SK-N-SH treated with all-trans-retinoic acid at 6 μM for 48 hours (cell line): Measurements from ENCODE around the gene PCDHB4.

Experiments used
- BACH2 ChIP-seq: fragments of 250-450 bp; sonication (Bioruptor Pico); IDR thresholded peaks from 2 replicates; pipeline ENCODE4 v1.9.0; 2021; ENCODE audit warnings: mild to moderate bottlenecking, borderline replicate concordance
- CSDC2 ChIP-seq: fragments of 250-450 bp; sonication (Bioruptor Pico); IDR thresholded peaks from 2 replicates; pipeline ENCODE4 v1.5.0; 2020; ENCODE audit warnings: mild to moderate bottlenecking, moderate library complexity
- CSRNP3 ChIP-seq: fragments of 250-450 bp; sonication (Bioruptor Pico); IDR thresholded peaks from 2 replicates; pipeline ENCODE4 v1.5.1; 2021; ENCODE audit warnings: mild to moderate bottlenecking, moderate library complexity
- GLIS3 ChIP-seq: fragments of 250-450 bp; sonication (Bioruptor Pico); IDR thresholded peaks from 2 replicates; pipeline ENCODE4 v1.5.0; 2020; ENCODE audit warnings: mild to moderate bottlenecking, moderate library complexity
- ISL1 ChIP-seq: fragments of 250-450 bp; sonication (Bioruptor Pico); IDR thresholded peaks from 2 replicates; pipeline ENCODE4 v2.1.2; 2022; ENCODE audit warnings: mild to moderate bottlenecking, moderate library complexity
- PPARA ChIP-seq: fragments of 250-450 bp; sonication (Bioruptor Pico); IDR thresholded peaks from 2 replicates; pipeline ENCODE4 v1.5.0; 2020; ENCODE audit warnings: mild to moderate bottlenecking, borderline replicate concordance
- SNAI2 ChIP-seq: fragments of 250-450 bp; sonication (Bioruptor Pico); IDR thresholded peaks from 2 replicates; pipeline ENCODE4 v1.5.0; 2020; ENCODE audit warnings: mild to moderate bottlenecking, moderate library complexity
- TCF4 ChIP-seq: fragments of 250-450 bp; sonication (Bioruptor Pico); IDR thresholded peaks from 2 replicates; pipeline ENCODE4 v1.8.0; 2021; ENCODE audit warnings: mild to moderate bottlenecking, moderate library complexity, borderline replicate concordance
- TOX ChIP-seq: fragments of 250-450 bp; sonication (Bioruptor Pico); IDR thresholded peaks from 2 replicates; pipeline ENCODE4 v1.8.0; 2021; ENCODE audit warnings: mild to moderate bottlenecking, moderate library complexity, borderline replicate concordance
- ZC3H10 ChIP-seq: fragments of 250-450 bp; sonication (Bioruptor Pico); IDR thresholded peaks from 2 replicates; pipeline ENCODE4 v1.5.1; 2021; ENCODE audit warnings: mild to moderate bottlenecking, moderate library complexity
- ZNF565 ChIP-seq: fragments of 450-650 bp; formaldehyde crosslinking; conservative IDR thresholded peaks from 2 replicates; pipeline ENCODE4 v1.5.0; 2020; ENCODE audit warnings: low read depth, mild to moderate bottlenecking, moderate library complexity
- ZNF70 ChIP-seq: fragments of 450-650 bp; formaldehyde crosslinking; IDR thresholded peaks from 2 replicates; pipeline ENCODE4 v1.5.0; 2020; ENCODE audit warnings: mild to moderate bottlenecking, moderate library complexity
- TF ChIP-seq, protein P1 (sequence below): fragments of 250-450 bp; sonication (Bioruptor Pico); IDR thresholded peaks from 2 replicates; pipeline ENCODE4 v1.5.0; 2020; ENCODE audit warnings: mild to moderate bottlenecking, moderate library complexity
- TF ChIP-seq, protein P2 (sequence below): fragments of 250-450 bp; sonication (Bioruptor Pico); IDR thresholded peaks from 2 replicates; pipeline ENCODE4 v1.8.0; 2020; ENCODE audit warnings: mild to moderate bottlenecking, moderate library complexity, borderline replicate concordance

GRCh38 chr5:141100243-141100805 lies 21.3 kb upstream of the PCDHB4 start, which contains the start of gene PCDHB3:
- TF ChIP-seq GLIS3 (CRISPR knock-in tag), result no peak
- TF ChIP-seq TCF4 (CRISPR knock-in tag), result no peak
- no peak for TF ChIP-seq CSDC2 (CRISPR knock-in tag)
- TF ChIP-seq ISL1 (CRISPR knock-in tag), result no peak
- TF ChIP-seq, protein P1, sequence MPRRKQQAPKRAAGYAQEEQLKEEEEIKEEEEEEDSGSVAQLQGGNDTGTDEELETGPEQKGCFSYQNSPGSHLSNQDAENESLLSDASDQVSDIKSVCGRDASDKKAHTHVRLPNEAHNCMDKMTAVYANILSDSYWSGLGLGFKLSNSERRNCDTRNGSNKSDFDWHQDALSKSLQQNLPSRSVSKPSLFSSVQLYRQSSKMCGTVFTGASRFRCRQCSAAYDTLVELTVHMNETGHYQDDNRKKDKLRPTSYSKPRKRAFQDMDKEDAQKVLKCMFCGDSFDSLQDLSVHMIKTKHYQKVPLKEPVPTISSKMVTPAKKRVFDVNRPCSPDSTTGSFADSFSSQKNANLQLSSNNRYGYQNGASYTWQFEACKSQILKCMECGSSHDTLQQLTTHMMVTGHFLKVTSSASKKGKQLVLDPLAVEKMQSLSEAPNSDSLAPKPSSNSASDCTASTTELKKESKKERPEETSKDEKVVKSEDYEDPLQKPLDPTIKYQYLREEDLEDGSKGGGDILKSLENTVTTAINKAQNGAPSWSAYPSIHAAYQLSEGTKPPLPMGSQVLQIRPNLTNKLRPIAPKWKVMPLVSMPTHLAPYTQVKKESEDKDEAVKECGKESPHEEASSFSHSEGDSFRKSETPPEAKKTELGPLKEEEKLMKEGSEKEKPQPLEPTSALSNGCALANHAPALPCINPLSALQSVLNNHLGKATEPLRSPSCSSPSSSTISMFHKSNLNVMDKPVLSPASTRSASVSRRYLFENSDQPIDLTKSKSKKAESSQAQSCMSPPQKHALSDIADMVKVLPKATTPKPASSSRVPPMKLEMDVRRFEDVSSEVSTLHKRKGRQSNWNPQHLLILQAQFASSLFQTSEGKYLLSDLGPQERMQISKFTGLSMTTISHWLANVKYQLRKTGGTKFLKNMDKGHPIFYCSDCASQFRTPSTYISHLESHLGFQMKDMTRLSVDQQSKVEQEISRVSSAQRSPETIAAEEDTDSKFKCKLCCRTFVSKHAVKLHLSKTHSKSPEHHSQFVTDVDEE (CRISPR knock-in tag), result no peak
- TF ChIP-seq, protein P2, sequence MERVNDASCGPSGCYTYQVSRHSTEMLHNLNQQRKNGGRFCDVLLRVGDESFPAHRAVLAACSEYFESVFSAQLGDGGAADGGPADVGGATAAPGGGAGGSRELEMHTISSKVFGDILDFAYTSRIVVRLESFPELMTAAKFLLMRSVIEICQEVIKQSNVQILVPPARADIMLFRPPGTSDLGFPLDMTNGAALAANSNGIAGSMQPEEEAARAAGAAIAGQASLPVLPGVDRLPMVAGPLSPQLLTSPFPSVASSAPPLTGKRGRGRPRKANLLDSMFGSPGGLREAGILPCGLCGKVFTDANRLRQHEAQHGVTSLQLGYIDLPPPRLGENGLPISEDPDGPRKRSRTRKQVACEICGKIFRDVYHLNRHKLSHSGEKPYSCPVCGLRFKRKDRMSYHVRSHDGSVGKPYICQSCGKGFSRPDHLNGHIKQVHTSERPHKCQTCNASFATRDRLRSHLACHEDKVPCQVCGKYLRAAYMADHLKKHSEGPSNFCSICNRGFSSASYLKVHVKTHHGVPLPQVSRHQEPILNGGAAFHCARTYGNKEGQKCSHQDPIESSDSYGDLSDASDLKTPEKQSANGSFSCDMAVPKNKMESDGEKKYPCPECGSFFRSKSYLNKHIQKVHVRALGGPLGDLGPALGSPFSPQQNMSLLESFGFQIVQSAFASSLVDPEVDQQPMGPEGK (CRISPR knock-in tag), result no peak
- TF ChIP-seq CSRNP3 (CRISPR knock-in tag), result no peak
- TF ChIP-seq ZNF70 (CRISPR knock-in tag), result no peak
- TF ChIP-seq PPARA (CRISPR knock-in tag), result no peak
- TF ChIP-seq SNAI2, result no peak
- TF ChIP-seq ZC3H10 (CRISPR knock-in tag), result no peak
- no peak for TF ChIP-seq BACH2 (CRISPR knock-in tag)
- TF ChIP-seq ZNF565 (CRISPR knock-in tag), result no peak
- no peak for TF ChIP-seq TOX (CRISPR knock-in tag)
